Spleen (tissue), 11 donors: ENCODE measurements around the gene BABAM2. TPM values are rescaled to one million over a fixed set of nuclear protein-coding genes. Genes with fewer than 3 reads are reported as not detected.

ENCODE experiments used
- DNase-seq: peaks from one replicate; pipeline ENCODE4 v3.0.0-alpha.2; 2020
- H3K27ac ChIP-seq, 8 donors: fragments of 200-600 bp; sonication (generic) in 7 of 8; 1 replicate in 4 of 8; 2 replicates in 4 of 8; pipeline versions ENCODE4 v1.5.0 to v1.8.0; 2016 to 2021; ENCODE audit warnings: inconsistent platforms in 4 of 8, mild to moderate bottlenecking in 4 of 8, moderate library complexity in 1 of 8
- H3K27me3 ChIP-seq, 7 donors: fragments of 200-600 bp; sonication (generic) in 6 of 7; replicated peaks in 1 of 7; 1 replicate in 4 of 7; 2 replicates in 3 of 7; pipeline versions ENCODE4 v1.5.0 to v1.8.0; 2016 to 2021; ENCODE audit warnings: inconsistent platforms in 3 of 7, mild to moderate bottlenecking in 1 of 7
- H3K36me3 ChIP-seq, 6 donors: fragments of 200-600 bp; sonication (generic) in 5 of 6; 1 replicate in 4 of 6; 2 replicates in 2 of 6; pipeline versions ENCODE4 v1.5.0 to v1.8.0; 2016 to 2021; ENCODE audit warnings: inconsistent platforms in 2 of 6
- H3K4me1 ChIP-seq, 6 donors: fragments of 200-600 bp; sonication (generic) in 5 of 6; 1 replicate in 3 of 6; 2 replicates in 3 of 6; pipeline versions ENCODE4 v1.5.0 to v1.8.0; 2016 to 2021; ENCODE audit warnings: inconsistent platforms in 3 of 6
- H3K4me3 ChIP-seq, 8 donors: fragments of 200-600 bp; sonication (generic) in 7 of 8; 1 replicate in 4 of 8; 2 replicates in 4 of 8; pipeline versions ENCODE4 v1.5.0 to v1.8.0; 2016 to 2021; ENCODE audit warnings: inconsistent platforms in 4 of 8, mild to moderate bottlenecking in 4 of 8, moderate library complexity in 2 of 8
- H3K9me3 ChIP-seq, 8 donors: fragments of 200-600 bp; sonication (generic) in 7 of 8; 1 replicate in 4 of 8; 2 replicates in 4 of 8; pipeline versions ENCODE4 v1.5.0 to v1.8.0; 2016 to 2021; ENCODE audit warnings: inconsistent platforms in 4 of 8
- POLR2A ChIP-seq, 3 donors: fragments of 450-650 bp; IDR thresholded peaks; one replicate each; pipeline ENCODE4 v1.5.1; 2017; ENCODE audit warnings: antibody characterized with exemption in 3 of 3, mild to moderate bottlenecking in 1 of 3
- POLR2AphosphoS5 ChIP-seq, 3 donors: sonication (generic); formaldehyde crosslinking; IDR thresholded peaks; one replicate each; pipeline ENCODE4 v1.5.1; 2017; ENCODE audit warnings: antibody characterized with exemption in 3 of 3
- WGBS, 5 donors: extraction: QIAGEN DNeasy Blood & Tissue Kit in 3 of 5; methylation state at CpG; one replicate each; pipeline versions ENCODE4 v1.1.5 to v1.1.7; 2013 to 2018; 5-methylcytosine and 5-hydroxymethylcytosine counted together
- intact Hi-C: fragments of 100-400 bp; cut with DNase I; formaldehyde crosslinking; loops from one replicate; pipeline ENCODE4 v1.15.0; 2023; ENCODE audit warnings: low total_unique reads
- polyA plus RNA-seq, 3 donors: library from polyadenylated mRNA; stranded (reverse); fragments of 200-250 nt; gene quantifications; one replicate each; pipeline ENCODE4 v1.2.1, GENCODE V29; 2013
- total RNA-seq, 7 donors: library from RNA; depleted of rRNA in 3 of 7; stranded (reverse); fragments of >200 nt in 3 of 7; fragmentation: NEBNext Ultra II Directional in 4 of 7; extraction: Animal tissue kit (Norgen Biotek cat#: 25700) in 4 of 7; gene quantifications; one replicate each; pipeline versions ENCODE4 v1.1.0 to v1.2.1, GENCODE V29; 2016 to 2021
- TF ChIP-seq, protein P1 (sequence below), 11 experiments: fragments of 200-600 bp in 7 of 11; fragments of 450-650 bp in 4 of 11; sonication (generic) in 4 of 11; IDR thresholded peaks in 8 of 11; conservative IDR thresholded peaks in 3 of 11; 1 replicate in 7 of 11; 2 replicates in 4 of 11; pipeline versions ENCODE4 v1.4.0 to v1.8.0; 2016 to 2021; ENCODE audit warnings: antibody characterized with exemption in 11 of 11, inconsistent platforms in 4 of 11, mild to moderate bottlenecking in 1 of 11
- donor health status: healthy with polysubstance abuse.
- donor health status: DM: no; HTN: no; CAD: no; lungs with moderate emphysema.
- donor health status: DM: no; HTN: no; CAD: no.
- donor health status: Bipolar disorder and iron deficiency.
- donor health status: healthy.
- donor health status: DM: no; HTN: no; CAD: no.
- donor health status: DM: yes; HTN: yes; CAD: no.

BABAM2 gene
- total and polyA plus RNA-seq, 10 donors = 16.1 to 70.1 (median 55.0) TPM

DNA sequence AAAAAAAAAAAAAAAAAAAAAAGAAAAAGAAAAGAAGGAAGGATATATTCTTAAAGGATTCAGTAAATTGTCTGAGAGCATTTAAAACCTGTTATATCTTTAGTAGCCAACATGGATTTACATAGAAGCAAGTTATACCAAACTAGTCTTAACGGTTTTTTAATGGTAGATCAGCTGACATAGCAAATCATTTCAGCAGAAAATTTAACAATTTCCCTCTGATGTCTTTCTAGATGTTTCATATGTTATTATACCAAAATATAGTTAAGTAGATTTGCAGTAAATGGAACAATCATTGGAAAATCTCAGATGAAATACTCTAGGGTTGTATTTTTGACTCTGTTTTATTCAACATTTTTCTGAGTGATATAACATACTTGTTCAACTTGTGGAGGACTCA lies 72.9 kb downstream of the BABAM2 start:
- H3K27ac ChIP-seq = no peak overlapping the region
- intact Hi-C loops = no loop called here
- peaks cover 6 to 51% (median 30%) of the 10 kb centered on the region in 6 donors for H3K4me1 ChIP-seq
- TF ChIP-seq POLR2AphosphoS5 (IDR thresholded peaks at IDR 0.05) = no peak
- no peak for TF ChIP-seq POLR2A (IDR thresholded peaks at IDR 0.05)
- TF ChIP-seq, protein P1, sequence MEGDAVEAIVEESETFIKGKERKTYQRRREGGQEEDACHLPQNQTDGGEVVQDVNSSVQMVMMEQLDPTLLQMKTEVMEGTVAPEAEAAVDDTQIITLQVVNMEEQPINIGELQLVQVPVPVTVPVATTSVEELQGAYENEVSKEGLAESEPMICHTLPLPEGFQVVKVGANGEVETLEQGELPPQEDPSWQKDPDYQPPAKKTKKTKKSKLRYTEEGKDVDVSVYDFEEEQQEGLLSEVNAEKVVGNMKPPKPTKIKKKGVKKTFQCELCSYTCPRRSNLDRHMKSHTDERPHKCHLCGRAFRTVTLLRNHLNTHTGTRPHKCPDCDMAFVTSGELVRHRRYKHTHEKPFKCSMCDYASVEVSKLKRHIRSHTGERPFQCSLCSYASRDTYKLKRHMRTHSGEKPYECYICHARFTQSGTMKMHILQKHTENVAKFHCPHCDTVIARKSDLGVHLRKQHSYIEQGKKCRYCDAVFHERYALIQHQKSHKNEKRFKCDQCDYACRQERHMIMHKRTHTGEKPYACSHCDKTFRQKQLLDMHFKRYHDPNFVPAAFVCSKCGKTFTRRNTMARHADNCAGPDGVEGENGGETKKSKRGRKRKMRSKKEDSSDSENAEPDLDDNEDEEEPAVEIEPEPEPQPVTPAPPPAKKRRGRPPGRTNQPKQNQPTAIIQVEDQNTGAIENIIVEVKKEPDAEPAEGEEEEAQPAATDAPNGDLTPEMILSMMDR (IDR thresholded peaks at IDR 0.05 in 8 of 11, conservative IDR thresholded peaks at IDR 0.05 in 3 of 11) = no peak
- peaks cover 0 to 11% (median 0%) of the 10 kb centered on the region in 6 donors for H3K36me3 ChIP-seq
- H3K27me3 ChIP-seq = no peaks in the 10 kb centered on the region
- DNase-seq = no peak
- H3K4me3 ChIP-seq = no peak overlapping the region
- peaks cover 0 to 23% (median 9%) of the 10 kb centered on the region in 8 donors for H3K9me3 ChIP-seq
- WGBS, 5 donors = 89 to 98% (median 94%) methylated on average over 1 of the region's 1 CpG

GRCh38 chr2:27964067-27964466 lies 73.5 kb downstream of the BABAM2 start:
- no peak for TF ChIP-seq POLR2A (IDR thresholded peaks at IDR 0.05)
- TF ChIP-seq, protein P1 (IDR thresholded peaks at IDR 0.05 in 8 of 11, conservative IDR thresholded peaks at IDR 0.05 in 3 of 11) = no peak
- TF ChIP-seq POLR2AphosphoS5 (IDR thresholded peaks at IDR 0.05) = no peak
- 60 to 97% (median 90%) methylated on average over 3 of the region's 3 CpGs for WGBS, 5 donors

DNA sequence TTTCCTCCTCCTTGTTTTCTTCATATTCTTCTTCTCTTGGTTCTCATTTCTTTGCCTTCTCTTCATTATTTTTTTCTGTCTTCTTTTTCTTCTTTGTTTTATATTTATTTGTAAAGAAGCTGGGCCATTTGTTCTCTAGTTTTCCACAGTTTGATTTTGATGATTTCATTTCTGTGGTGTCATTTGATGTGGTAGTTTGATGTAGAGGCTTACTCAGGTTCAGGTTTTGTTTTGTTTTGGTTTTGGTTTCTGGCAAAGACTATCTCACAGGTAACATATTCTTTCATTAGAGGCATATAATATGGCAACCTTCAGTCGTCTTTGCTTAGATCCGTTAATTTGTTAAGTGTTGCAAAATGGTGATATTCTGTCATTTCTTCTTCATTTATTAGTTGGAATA lies 75.3 kb downstream of the BABAM2 start:
- 67 to 81% (median 72%) methylated on average over 2 of the region's 2 CpGs for WGBS, 5 donors
- Histone ChIP-seq H3K36me3 (peaks cover 0 to 19% (median 0%) of the 10 kb centered on the region in 6 donors), H3K4me3 (no peak overlapping the region), H3K27ac (no peak overlapping the region), H3K27me3 (no peaks in the 10 kb centered on the region), H3K4me1 (peaks cover 0 to 30% (median 8%) of the 10 kb centered on the region in 6 donors), H3K9me3 (peaks cover 0 to 36% (median 17%) of the 10 kb centered on the region in 8 donors)
- intact Hi-C loops = no loop called here
- no peak for DNase-seq
- TF ChIP-seq, protein P1 (IDR thresholded peaks at IDR 0.05 in 8 of 11, conservative IDR thresholded peaks at IDR 0.05 in 3 of 11) = no peak
- TF ChIP-seq POLR2AphosphoS5 (IDR thresholded peaks at IDR 0.05) (no peak), POLR2A (IDR thresholded peaks at IDR 0.05) (no peak)

More at GRCh38 chr2:27964067-27964466, 73.5 kb downstream of the BABAM2 start:
- no peak for DNase-seq
- Histone ChIP-seq H3K27me3 (no peaks in the 10 kb centered on the region), H3K36me3 (peaks cover 0 to 17% (median 0%) of the 10 kb centered on the region in 6 donors), H3K9me3 (peaks cover 0 to 29% (median 15%) of the 10 kb centered on the region in 8 donors), H3K4me1 (peaks cover 6 to 45% (median 25%) of the 10 kb centered on the region in 6 donors), H3K4me3 (no peak overlapping the region), H3K27ac (no peak overlapping the region)
- intact Hi-C loops = no loop called here

GRCh38 chr2:27966466-27966865 lies 75.9 kb downstream of the BABAM2 start:
- Histone ChIP-seq H3K4me3 (no peak overlapping the region), H3K36me3 (peaks cover 0 to 19% (median 0%) of the 10 kb centered on the region in 6 donors), H3K4me1 (peaks cover 0 to 30% (median 5%) of the 10 kb centered on the region in 6 donors), H3K27ac (peak overlapping the region in 1 of 8 donors; percentile 28), H3K27me3 (no peaks in the 10 kb centered on the region), H3K9me3 (peaks cover 0 to 36% (median 17%) of the 10 kb centered on the region in 8 donors)
- 76 to 83% (median 79%) methylated on average over 3 of the region's 3 CpGs for WGBS, 5 donors
- no peak for DNase-seq
- TF ChIP-seq POLR2AphosphoS5 (IDR thresholded peaks at IDR 0.05) (no peak), POLR2A (IDR thresholded peaks at IDR 0.05) (no peak)
- TF ChIP-seq, protein P1 (IDR thresholded peaks at IDR 0.05 in 8 of 11, conservative IDR thresholded peaks at IDR 0.05 in 3 of 11) = no peak
- intact Hi-C loops = no loop called here
